ENCODE measurements around the gene CYB561D2.

Gene CYB561D2

GRCh38 chr3:50347187-50347813 is 3.4 kb upstream of the CYB561D2 start:
- no peaks in the 10 kb centered on the region for H3K27me3 ChIP-seq (ENCODE audit: control insufficient read depth in 1 of 2, insufficient read depth in 2 of 2, low read length in 2 of 2)
- peaks cover 10% of the 10 kb centered on the region for H3K36me3 ChIP-seq (ENCODE audit: insufficient read depth, low read length)
- H3K9ac ChIP-seq (ENCODE audit: low read length): no peak overlapping the region
- no peaks in the 10 kb centered on the region for H3K9me3 ChIP-seq (ENCODE audit: low read length)
- H3K4me3 ChIP-seq (ENCODE audit: low read depth in 1 of 2, low read length in 2 of 2): no peak overlapping the region
- H3K4me1 ChIP-seq (ENCODE audit: insufficient read depth, low read length): peaks cover 34% of the 10 kb centered on the region
- no peak overlapping the region for H3K27ac ChIP-seq (ENCODE audit: low read depth, low read length)

DNA sequence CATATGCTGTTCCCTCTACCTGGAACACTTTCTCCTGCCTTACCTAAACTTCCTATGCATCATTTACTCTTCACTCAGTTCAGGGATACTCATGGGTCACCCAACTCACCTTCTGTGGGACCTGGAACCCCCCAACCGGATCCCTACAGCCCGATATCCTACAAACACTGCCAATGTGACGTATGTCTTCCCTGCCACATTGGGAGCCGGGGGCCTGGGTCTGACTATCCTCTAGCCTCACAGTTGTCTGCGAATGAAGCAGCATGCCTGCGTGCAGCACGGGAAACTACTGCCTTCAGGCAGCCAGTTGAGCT is 492 bp upstream of the CYB561D2 start:
- no peaks in the 10 kb centered on the region for H3K27me3 ChIP-seq (ENCODE audit: control insufficient read depth in 1 of 2, insufficient read depth in 2 of 2, low read length in 2 of 2)
- peaks cover 33% of the 10 kb centered on the region for H3K36me3 ChIP-seq (ENCODE audit: insufficient read depth, low read length)
- H3K4me1 ChIP-seq (ENCODE audit: insufficient read depth, low read length): peaks cover 31% of the 10 kb centered on the region
- no peaks in the 10 kb centered on the region for H3K9me3 ChIP-seq (ENCODE audit: low read length)
- peak overlapping the region; percentile 71 for H3K9ac ChIP-seq (ENCODE audit: low read length)
- H3K27ac ChIP-seq (ENCODE audit: low read depth, low read length): peak overlapping the region; percentile 43
- peak overlapping the region; percentile 66 to 91 for H3K4me3 ChIP-seq (ENCODE audit: low read depth in 1 of 2, low read length in 2 of 2)

GRCh38 chr3:50351323-50351697 is 648 bp downstream of the CYB561D2 start:
- H3K27me3 ChIP-seq (ENCODE audit: control insufficient read depth in 1 of 2, insufficient read depth in 2 of 2, low read length in 2 of 2): no peaks in the 10 kb centered on the region
- H3K9ac ChIP-seq (ENCODE audit: low read length): peak overlapping the region; percentile 71
- H3K9me3 ChIP-seq (ENCODE audit: low read length): no peaks in the 10 kb centered on the region
- peaks cover 45% of the 10 kb centered on the region for H3K36me3 ChIP-seq (ENCODE audit: insufficient read depth, low read length)
- peak overlapping the region; percentile 43 for H3K27ac ChIP-seq (ENCODE audit: low read depth, low read length)
- peaks cover 32% of the 10 kb centered on the region for H3K4me1 ChIP-seq (ENCODE audit: insufficient read depth, low read length)
- peak overlapping the region; percentile 66 to 91 for H3K4me3 ChIP-seq (ENCODE audit: low read depth in 1 of 2, low read length in 2 of 2)

- H3K36me3 ChIP-seq (ENCODE audit: insufficient read depth, low read length): peaks cover 59% of the 10 kb centered on the region
- H3K9ac ChIP-seq (ENCODE audit: low read length): no peak overlapping the region
- H3K27ac ChIP-seq (ENCODE audit: low read depth, low read length): no peak overlapping the region
- no peaks in the 10 kb centered on the region for H3K9me3 ChIP-seq (ENCODE audit: low read length)
- no peaks in the 10 kb centered on the region for H3K27me3 ChIP-seq (ENCODE audit: control insufficient read depth in 1 of 2, insufficient read depth in 2 of 2, low read length in 2 of 2)
- H3K4me3 ChIP-seq (ENCODE audit: low read depth in 1 of 2, low read length in 2 of 2): no peak overlapping the region
- H3K4me1 ChIP-seq (ENCODE audit: insufficient read depth, low read length): peaks cover 47% of the 10 kb centered on the region
These were observed 2.1 kb downstream of the CYB561D2 start for GRCh38 chr3:50352781-50353180.

DNA sequence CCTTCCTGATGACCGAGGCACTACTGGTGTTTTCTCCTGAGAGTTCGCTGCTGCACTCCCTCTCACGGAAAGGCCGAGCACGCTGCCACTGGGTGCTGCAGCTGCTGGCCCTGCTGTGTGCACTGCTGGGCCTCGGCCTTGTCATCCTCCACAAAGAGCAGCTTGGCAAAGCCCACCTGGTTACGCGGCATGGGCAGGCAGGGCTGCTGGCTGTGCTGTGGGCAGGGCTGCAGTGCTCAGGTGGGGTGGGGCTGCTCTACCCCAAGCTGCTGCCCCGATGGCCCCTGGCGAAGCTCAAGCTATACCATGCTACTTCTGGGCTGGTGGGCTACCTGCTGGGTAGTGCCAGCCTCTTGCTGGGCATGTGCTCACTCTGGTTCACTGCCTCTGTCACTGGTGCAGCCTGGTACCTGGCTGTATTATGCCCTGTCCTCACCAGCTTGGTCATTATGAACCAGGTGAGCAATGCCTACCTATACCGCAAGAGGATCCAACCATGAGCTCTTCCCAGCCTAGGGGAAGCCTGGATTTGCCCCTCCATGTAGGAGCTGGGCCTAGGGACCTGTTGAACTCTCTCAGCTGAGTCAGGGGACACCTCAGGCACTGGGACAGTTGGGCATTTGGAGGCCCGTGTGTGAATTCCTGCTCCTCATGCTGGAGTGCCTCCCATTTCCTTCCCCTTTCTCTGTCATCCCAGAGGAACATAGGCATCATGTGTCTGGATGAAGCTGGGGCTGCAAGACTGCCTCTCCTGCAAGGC is 2.8 kb downstream of the CYB561D2 start:
- H3K27me3 ChIP-seq (ENCODE audit: control insufficient read depth in 1 of 2, insufficient read depth in 2 of 2, low read length in 2 of 2): no peaks in the 10 kb centered on the region
- H3K4me3 ChIP-seq (ENCODE audit: low read depth in 1 of 2, low read length in 2 of 2): no peak overlapping the region
- no peak overlapping the region for H3K27ac ChIP-seq (ENCODE audit: low read depth, low read length)
- no peak overlapping the region for H3K9ac ChIP-seq (ENCODE audit: low read length)
- peaks cover 53% of the 10 kb centered on the region for H3K4me1 ChIP-seq (ENCODE audit: insufficient read depth, low read length)
- H3K36me3 ChIP-seq (ENCODE audit: insufficient read depth, low read length): peaks cover 59% of the 10 kb centered on the region
- no peaks in the 10 kb centered on the region for H3K9me3 ChIP-seq (ENCODE audit: low read length)

DNA sequence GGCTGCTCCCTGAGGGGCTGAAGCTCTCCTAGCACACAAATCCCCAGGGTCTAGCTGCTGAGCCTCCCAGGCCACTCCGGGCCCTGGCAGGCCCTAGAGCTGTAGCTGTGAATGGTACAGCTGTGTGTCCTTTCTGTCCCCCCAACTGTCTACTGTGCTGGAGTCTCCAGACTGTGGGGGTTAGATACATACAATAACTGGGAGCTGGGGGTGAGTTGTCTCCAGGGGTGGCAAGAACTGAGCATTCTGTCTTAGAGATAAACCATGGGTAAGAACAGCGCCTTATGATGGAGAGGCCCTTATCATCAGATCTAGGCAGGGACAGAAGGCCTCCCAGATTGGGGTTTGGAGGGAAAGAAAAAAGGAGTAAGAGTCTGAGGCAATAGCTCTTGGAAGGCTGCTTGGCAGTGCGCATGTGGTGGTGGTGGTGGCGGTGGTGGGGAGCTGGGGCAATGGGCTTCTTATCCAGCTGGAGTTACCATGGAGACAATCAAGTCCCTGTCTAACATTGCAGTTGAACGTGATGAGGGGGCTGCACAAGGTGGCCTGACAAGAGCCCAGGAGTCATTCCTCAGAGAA is 3.6 kb downstream of the CYB561D2 start:
- Histone ChIP-seq H3K9ac (ENCODE audit: low read length) (no peak overlapping the region), H3K27ac (ENCODE audit: low read depth, low read length) (no peak overlapping the region), H3K27me3 (ENCODE audit: control insufficient read depth in 1 of 2, insufficient read depth in 2 of 2, low read length in 2 of 2) (no peaks in the 10 kb centered on the region), H3K4me3 (ENCODE audit: low read depth in 1 of 2, low read length in 2 of 2) (no peak overlapping the region), H3K9me3 (ENCODE audit: low read length) (no peaks in the 10 kb centered on the region), H3K4me1 (ENCODE audit: insufficient read depth, low read length) (peaks cover 52% of the 10 kb centered on the region), H3K36me3 (ENCODE audit: insufficient read depth, low read length) (peaks cover 53% of the 10 kb centered on the region)

- Histone ChIP-seq H3K4me1 (ENCODE audit: insufficient read depth, low read length) (peaks cover 47% of the 10 kb centered on the region), H3K27ac (ENCODE audit: low read depth, low read length) (no peak overlapping the region), H3K9ac (ENCODE audit: low read length) (no peak overlapping the region), H3K4me3 (ENCODE audit: low read depth in 1 of 2, low read length in 2 of 2) (no peak overlapping the region), H3K27me3 (ENCODE audit: control insufficient read depth in 1 of 2, insufficient read depth in 2 of 2, low read length in 2 of 2) (no peaks in the 10 kb centered on the region), H3K36me3 (ENCODE audit: insufficient read depth, low read length) (peaks cover 53% of the 10 kb centered on the region), H3K9me3 (ENCODE audit: low read length) (no peaks in the 10 kb centered on the region)
These were observed 4.2 kb downstream of the CYB561D2 start for GRCh38 chr3:50354850-50355249.

GRCh38 chr3:50355829-50356552 is 5.3 kb downstream of the CYB561D2 start:
- no peaks in the 10 kb centered on the region for H3K27me3 ChIP-seq (ENCODE audit: control insufficient read depth in 1 of 2, insufficient read depth in 2 of 2, low read length in 2 of 2)
- peak overlapping the region; percentile 95 for H3K9ac ChIP-seq (ENCODE audit: low read length)
- H3K9me3 ChIP-seq (ENCODE audit: low read length): no peaks in the 10 kb centered on the region
- peaks cover 53% of the 10 kb centered on the region for H3K36me3 ChIP-seq (ENCODE audit: insufficient read depth, low read length)
- H3K4me1 ChIP-seq (ENCODE audit: insufficient read depth, low read length): peaks cover 41% of the 10 kb centered on the region
- no peak overlapping the region for H3K27ac ChIP-seq (ENCODE audit: low read depth, low read length)
- peak overlapping the region in 1 of 2 donors; percentile 94 for H3K4me3 ChIP-seq (ENCODE audit: low read depth in 1 of 2, low read length in 2 of 2)

- H3K9ac ChIP-seq (ENCODE audit: low read length): peak overlapping the region; percentile 95
These were observed 5.9 kb downstream of the CYB561D2 start for GRCh38 chr3:50356553-50356952.

GRCh38 chr3:50357481-50357880 is 6.8 kb downstream of the CYB561D2 start:
- no peak overlapping the region for H3K27ac ChIP-seq (ENCODE audit: low read depth, low read length)
- H3K4me3 ChIP-seq (ENCODE audit: low read depth in 1 of 2, low read length in 2 of 2): peak overlapping the region; percentile 94 to 96
- peaks cover 34% of the 10 kb centered on the region for H3K4me1 ChIP-seq (ENCODE audit: insufficient read depth, low read length)
- peaks cover 53% of the 10 kb centered on the region for H3K36me3 ChIP-seq (ENCODE audit: insufficient read depth, low read length)
- H3K27me3 ChIP-seq (ENCODE audit: control insufficient read depth in 1 of 2, insufficient read depth in 2 of 2, low read length in 2 of 2): no peaks in the 10 kb centered on the region
- no peaks in the 10 kb centered on the region for H3K9me3 ChIP-seq (ENCODE audit: low read length)
- H3K9ac ChIP-seq (ENCODE audit: low read length): peak overlapping the region; percentile 95

More at GRCh38 chr3:50356553-50356952, 5.9 kb downstream of the CYB561D2 start:
- no peak overlapping the region for H3K27ac ChIP-seq (ENCODE audit: low read depth, low read length)
- H3K4me1 ChIP-seq (ENCODE audit: insufficient read depth, low read length): peaks cover 36% of the 10 kb centered on the region
- H3K4me3 ChIP-seq (ENCODE audit: low read depth in 1 of 2, low read length in 2 of 2): peak overlapping the region in 1 of 2 donors; percentile 94
- H3K36me3 ChIP-seq (ENCODE audit: insufficient read depth, low read length): peaks cover 53% of the 10 kb centered on the region
- no peaks in the 10 kb centered on the region for H3K27me3 ChIP-seq (ENCODE audit: control insufficient read depth in 1 of 2, insufficient read depth in 2 of 2, low read length in 2 of 2)
- no peaks in the 10 kb centered on the region for H3K9me3 ChIP-seq (ENCODE audit: low read length)

GRCh38 chr3:50358355-50358910 is 7.8 kb downstream of the CYB561D2 start:
- H3K4me3 ChIP-seq (ENCODE audit: low read depth in 1 of 2, low read length in 2 of 2): peak overlapping the region; percentile 94 to 96
- H3K27ac ChIP-seq (ENCODE audit: low read depth, low read length): peak overlapping the region; percentile 67
- H3K9ac ChIP-seq (ENCODE audit: low read length): peak overlapping the region; percentile 95
- H3K4me1 ChIP-seq (ENCODE audit: insufficient read depth, low read length): peaks cover 34% of the 10 kb centered on the region
- H3K27me3 ChIP-seq (ENCODE audit: control insufficient read depth in 1 of 2, insufficient read depth in 2 of 2, low read length in 2 of 2): no peaks in the 10 kb centered on the region
- H3K36me3 ChIP-seq (ENCODE audit: insufficient read depth, low read length): peaks cover 47% of the 10 kb centered on the region
- H3K9me3 ChIP-seq (ENCODE audit: low read length): no peaks in the 10 kb centered on the region
